ENCODE results near the gene APEH. TPM values are rescaled to one million over a fixed set of nuclear protein-coding genes. Genes with fewer than 3 reads are reported as not detected.

APEH gene
- polyA plus RNA-seq, 3 donors: 31.5 to 46.6 (median 44.6) TPM

DNA sequence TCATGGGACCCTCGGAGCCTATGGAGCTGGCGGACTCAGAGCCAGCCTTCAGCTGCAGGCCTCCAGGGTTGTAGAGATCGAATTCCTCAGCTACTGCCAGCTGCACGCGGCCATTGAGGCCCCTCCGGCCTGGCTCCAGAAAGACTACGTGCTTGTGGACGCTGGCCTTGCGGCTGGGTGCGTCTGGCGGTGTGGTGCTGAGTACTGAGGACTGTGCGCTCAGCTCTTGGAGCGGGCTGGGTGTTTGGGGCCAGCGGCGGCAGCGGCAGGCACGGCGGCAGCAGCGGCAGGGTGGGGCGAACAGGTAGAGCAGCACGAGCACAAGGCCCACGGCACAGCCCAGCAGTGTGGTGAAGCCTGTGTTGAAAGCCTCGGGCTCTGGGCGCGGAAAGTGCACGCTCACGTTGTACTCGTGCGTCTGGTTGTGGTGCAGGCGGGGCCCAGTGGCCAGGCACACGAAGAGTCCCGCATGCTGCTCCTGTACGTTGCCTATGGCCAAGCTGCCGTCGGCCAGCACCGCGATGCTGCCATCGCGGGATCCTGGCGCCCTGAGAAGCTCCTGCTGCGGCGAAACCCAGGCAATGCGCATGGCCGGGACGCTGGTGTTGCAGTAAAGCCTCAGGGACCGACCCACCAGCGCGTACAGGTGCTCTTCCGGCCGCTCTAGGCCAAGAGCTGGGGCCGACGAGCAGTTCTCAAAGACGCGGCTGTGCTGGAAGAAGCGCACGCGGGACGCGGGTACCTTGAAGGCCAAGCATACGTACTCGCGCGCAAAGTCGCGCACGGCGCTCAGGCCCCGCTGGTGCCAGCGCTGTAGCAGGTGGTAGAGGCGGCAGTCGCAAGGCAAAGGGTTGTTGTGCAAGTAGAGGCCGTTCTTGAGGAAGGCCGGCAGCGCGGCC, 44.1 kb downstream of the APEH start:
- 55 to 67% (median 61%) methylated on average over 72 to 75 of the region's 75 CpGs for WGBS, 3 donors
- no peak overlapping the region for H3K27ac ChIP-seq (ENCODE audit: low read depth, low read length)

DNA sequence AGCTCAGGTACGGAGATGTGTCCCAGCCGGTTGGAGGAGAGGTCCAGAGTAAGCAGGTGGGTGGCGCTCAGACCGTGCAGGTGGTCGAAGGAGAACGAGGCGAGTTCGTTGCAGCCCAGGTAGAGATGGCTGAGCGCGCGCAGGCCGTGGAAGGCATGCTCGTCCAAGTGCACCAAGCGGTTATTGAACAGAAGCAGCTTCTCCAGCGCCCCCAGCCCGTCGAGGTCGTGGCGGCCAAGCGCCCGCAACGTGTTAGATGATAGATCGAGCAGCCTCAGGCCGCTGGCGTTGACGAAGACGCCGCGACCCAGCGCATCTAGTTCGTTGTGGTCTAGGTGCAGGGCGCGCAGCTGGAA, 44.7 kb downstream of the APEH start:
- WGBS, 3 donors: 5 to 8% (median 8%) methylated on average over 33 of the region's 33 CpGs
- no peak overlapping the region for H3K27ac ChIP-seq (ENCODE audit: low read depth, low read length)

GRCh38 chr3:49719214-49719884, 45.2 kb downstream of the APEH start, which contains the start of gene AMIGO3:
Gene AMIGO3, minus strand, starts transcription at chr3:49719684. Its CDS starts 219 bp downstream, at chr3:49719465.
- 0 to 1% (median 1%) methylated on average over 46 to 50 of the region's 50 CpGs for WGBS, 3 donors
- no peak within 1 kb of the TSS for H3K27ac ChIP-seq (ENCODE audit: low read depth, low read length)

DNA sequence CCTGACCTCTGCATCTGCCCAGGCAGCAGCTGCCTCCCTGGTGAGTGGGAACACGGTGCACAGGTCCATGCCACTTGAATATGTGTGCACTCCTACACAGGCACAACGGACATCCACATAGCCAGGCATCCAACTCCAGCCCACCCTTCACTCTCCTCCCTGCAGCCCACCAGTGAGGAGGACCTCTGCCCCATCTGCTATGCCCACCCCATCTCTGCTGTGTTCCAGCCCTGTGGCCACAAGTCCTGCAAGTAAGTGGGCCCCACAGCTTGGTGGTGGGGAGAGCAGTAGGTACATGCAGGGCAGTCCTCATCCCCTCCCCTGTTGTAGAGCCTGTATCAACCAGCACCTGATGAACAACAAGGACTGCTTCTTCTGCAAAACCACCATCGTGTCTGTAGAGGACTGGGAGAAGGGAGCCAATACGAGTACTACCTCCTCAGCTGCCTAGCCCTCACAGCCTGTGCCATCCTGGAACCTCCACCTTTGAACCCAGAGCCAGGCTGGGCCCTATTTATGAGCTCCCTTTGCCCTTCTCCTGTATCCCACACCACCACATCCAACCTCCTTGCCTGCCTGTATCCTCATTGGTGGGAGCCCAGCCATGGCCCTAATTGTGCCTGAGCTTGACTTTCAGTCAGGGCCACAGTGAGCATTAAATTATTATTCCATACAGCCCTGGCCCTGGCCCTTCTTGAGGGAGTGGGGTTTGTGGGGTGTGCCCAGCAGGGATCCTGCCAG, 46.9 kb downstream of the APEH start:
- 55 to 86% (median 76%) methylated on average over 4 of the region's 4 CpGs for WGBS, 3 donors

GRCh38 chr3:49721596-49721895, 47.4 kb downstream of the APEH start:
- H3K27ac ChIP-seq (ENCODE audit: low read depth, low read length): no peak overlapping the region
- WGBS, 3 donors: 72 to 80% (median 79%) methylated on average over 9 of the region's 9 CpGs

More for the DNA sequence above, 46.9 kb downstream of the APEH start:
- no peak overlapping the region for H3K27ac ChIP-seq (ENCODE audit: low read depth, low read length)

- 71 to 88% (median 85%) methylated on average over 26 of the region's 26 CpGs for WGBS, 3 donors
Observed at GRCh38 chr3:49721896-49722781, 48.0 kb downstream of the APEH start.

GRCh38 chr3:49722896-49723295, 48.7 kb downstream of the APEH start:
- WGBS, 3 donors: 41 to 59% (median 51%) methylated on average over 8 of the region's 8 CpGs
- H3K27ac ChIP-seq (ENCODE audit: low read depth, low read length): no peak overlapping the region

More at GRCh38 chr3:49721896-49722781, 48.0 kb downstream of the APEH start:
- no peak overlapping the region for H3K27ac ChIP-seq (ENCODE audit: low read depth, low read length)

- WGBS, 3 donors: 0 to 1% (median 1%) methylated on average over 19 to 20 of the region's 20 CpGs
- peak overlapping the region; percentile 84 for H3K27ac ChIP-seq (ENCODE audit: low read depth, low read length)
Observed at GRCh38 chr3:49723296-49723627, 49.1 kb downstream of the APEH start.

GRCh38 chr3:49723628-49724551, 49.7 kb downstream of the APEH start, which contains the start of gene GMPPB:
Gene GMPPB, minus strand, starts transcription at chr3:49723951. Its CDS starts 225 bp downstream, at chr3:49723726.
- peak within 1 kb of the TSS; percentile 84 for H3K27ac ChIP-seq (ENCODE audit: low read depth, low read length)
- WGBS, 3 donors: 0 to 1% (median 0%) methylated on average over 99 to 102 of the region's 102 CpGs

GRCh38 chr3:49724586-49724985, 50.4 kb downstream of the APEH start:
- peak overlapping the region; percentile 47 for H3K27ac ChIP-seq (ENCODE audit: low read depth, low read length)
- 15 to 22% (median 21%) methylated on average over 6 of the region's 6 CpGs for WGBS, 3 donors

GRCh38 chr3:49725906-49726681, 51.9 kb downstream of the APEH start:
- 64 to 85% (median 84%) methylated on average over 11 of the region's 11 CpGs for WGBS, 3 donors
- no peak overlapping the region for H3K27ac ChIP-seq (ENCODE audit: low read depth, low read length)

DNA sequence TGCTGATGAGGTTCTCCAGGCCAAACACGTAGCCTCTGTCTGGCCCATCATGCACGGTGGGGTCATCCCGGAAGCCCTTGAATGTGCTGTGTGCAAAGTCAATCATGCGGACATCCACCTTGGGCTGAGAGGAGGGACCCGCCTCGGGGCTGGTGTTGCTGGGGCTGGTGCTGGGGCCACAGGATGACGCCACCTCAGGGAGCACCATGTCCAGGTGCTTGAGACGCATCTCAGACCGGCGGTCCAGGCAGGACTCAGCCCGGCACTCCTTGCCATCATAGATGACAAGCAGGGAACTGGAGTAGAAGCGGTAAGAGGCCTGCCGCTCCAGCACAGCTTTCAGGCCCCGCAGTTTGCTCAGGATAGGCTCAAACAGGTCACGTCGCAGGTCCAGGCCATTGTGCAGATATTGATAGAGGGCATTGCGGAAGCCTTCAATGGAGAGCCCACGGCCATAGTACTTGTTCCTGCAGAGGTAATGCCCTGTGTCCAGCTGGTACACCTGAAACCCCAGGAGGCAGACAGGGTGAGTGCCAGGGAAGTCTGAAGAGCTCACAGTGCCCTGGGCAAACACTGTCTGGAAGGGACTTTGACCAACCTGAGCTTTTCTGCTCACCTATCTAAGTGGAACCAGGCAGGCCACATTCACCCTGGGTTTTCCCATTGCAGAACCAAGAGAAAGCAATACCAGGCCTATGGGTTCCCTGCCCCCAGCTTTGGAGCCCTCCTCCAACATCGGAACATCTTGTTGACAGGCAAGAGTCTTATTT, 53.2 kb downstream of the APEH start:
- H3K27ac ChIP-seq (ENCODE audit: low read depth, low read length): no peak overlapping the region
- WGBS, 3 donors: 90 to 94% (median 90%) methylated on average over 19 of the region's 19 CpGs

DNA sequence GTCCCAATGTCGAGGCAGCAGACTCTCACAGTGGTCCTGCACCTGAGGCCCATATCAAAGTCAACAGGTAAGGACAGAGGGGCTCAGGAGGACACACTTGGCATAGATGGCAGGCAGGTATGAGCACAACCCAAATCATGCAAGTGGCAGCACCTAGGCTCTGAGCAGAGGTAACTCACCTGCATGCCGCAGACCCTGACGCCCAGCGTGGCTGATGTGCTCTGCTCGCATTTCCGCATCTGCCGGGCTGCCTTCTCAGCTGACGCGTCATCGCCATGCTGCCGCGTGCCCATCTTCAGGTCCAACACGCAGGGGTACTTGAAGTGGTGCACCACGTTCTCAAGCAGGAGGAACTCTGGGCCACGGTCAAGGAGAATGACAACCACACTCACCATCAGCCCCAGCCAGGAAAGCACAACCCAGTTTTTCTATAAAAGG, 53.8 kb downstream of the APEH start:
- WGBS, 3 donors: 94 to 96% (median 95%) methylated on average over 15 of the region's 15 CpGs
- no peak overlapping the region for H3K27ac ChIP-seq (ENCODE audit: low read depth, low read length)

DNA sequence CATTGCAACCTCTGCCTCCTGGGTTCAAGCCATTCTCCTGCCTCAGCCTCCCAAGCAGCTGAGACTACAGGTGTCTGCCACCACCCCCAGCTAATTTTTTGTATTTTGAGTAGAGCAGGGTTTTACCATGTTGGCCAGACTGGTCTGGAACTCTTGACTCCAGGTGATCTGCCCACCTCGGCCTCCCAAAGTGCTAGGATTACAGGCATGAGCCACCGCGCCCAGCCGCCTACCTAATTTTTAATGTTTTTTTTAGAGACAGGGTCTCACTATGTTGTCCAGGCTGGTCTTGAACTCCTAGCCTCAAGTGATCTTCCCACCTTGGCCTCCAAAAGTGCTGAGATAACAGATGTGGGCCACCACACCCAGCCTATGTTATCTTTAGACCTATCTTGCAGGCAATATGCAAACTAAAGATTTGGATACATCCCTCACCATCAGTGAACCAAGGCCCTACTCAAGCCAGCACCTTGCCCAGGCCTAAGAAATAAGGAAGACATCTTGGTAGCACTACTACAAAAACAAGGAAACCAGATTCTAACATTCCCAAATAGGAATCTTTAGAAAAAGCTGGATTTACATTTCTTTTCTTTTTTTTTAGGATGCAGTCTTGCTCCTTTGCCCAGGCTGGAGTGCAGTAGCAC, 55.9 kb downstream of the APEH start:
- 98 to 99% (median 98%) methylated on average over 4 of the region's 4 CpGs for WGBS, 3 donors

GRCh38 chr3:49732597-49732996, 58.4 kb downstream of the APEH start:
- WGBS, 3 donors: 91 to 92% (median 91%) methylated on average over 11 of the region's 11 CpGs
- no peak overlapping the region for H3K27ac ChIP-seq (ENCODE audit: low read depth, low read length)

More for the DNA sequence above, 55.9 kb downstream of the APEH start:
- no peak overlapping the region for H3K27ac ChIP-seq (ENCODE audit: low read depth, low read length)

All from adipose tissue (tissue), 3 donors.